ENCODE data around the gene MERTK.
"Not testable (repeated sequence)": the region's sequence is repeated elsewhere in the genome, so short reads cannot be mapped to it uniquely, and the experiment has no call there.

DNA sequence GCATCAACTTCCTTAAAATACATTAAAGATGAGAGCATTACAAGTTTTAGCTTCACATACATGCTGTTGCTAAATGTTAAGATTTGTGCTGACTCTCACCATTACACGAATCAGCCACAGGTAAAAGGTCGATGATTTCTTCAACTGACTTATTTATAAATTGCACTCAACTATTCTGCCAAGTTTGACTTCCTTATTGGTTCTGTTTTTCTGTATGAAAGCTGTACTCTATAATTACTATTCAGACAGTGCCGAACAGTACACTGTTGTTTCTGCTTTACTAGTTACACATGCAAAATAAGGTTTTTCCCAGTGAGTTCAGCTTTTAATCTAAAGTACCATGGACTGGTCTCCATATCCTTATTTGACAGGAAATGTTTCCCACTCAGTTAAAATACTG, 33.3 kb upstream of the MERTK start:
- TF ChIP-seq, protein P1, sequence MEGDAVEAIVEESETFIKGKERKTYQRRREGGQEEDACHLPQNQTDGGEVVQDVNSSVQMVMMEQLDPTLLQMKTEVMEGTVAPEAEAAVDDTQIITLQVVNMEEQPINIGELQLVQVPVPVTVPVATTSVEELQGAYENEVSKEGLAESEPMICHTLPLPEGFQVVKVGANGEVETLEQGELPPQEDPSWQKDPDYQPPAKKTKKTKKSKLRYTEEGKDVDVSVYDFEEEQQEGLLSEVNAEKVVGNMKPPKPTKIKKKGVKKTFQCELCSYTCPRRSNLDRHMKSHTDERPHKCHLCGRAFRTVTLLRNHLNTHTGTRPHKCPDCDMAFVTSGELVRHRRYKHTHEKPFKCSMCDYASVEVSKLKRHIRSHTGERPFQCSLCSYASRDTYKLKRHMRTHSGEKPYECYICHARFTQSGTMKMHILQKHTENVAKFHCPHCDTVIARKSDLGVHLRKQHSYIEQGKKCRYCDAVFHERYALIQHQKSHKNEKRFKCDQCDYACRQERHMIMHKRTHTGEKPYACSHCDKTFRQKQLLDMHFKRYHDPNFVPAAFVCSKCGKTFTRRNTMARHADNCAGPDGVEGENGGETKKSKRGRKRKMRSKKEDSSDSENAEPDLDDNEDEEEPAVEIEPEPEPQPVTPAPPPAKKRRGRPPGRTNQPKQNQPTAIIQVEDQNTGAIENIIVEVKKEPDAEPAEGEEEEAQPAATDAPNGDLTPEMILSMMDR (conservative IDR thresholded peaks at IDR 0.05; ENCODE audit: low read depth, low read length), result not testable (repeated sequence)
- TF ChIP-seq EZH2 (IDR thresholded peaks at IDR 0.05; ENCODE audit: low read length, unreplicated experiment); EZH2phosphoT487 (IDR thresholded peaks at IDR 0.05; ENCODE audit: borderline replicate concordance, low read length): not testable (repeated sequence)
